Omental fat pad (tissue), 4 donors: ENCODE measurements around the gene MAPK1IP1L. TPM values are rescaled to one million over a fixed set of nuclear protein-coding genes. Genes with fewer than 3 reads are reported as not detected.

ENCODE experiments used
- ATAC-seq: fragments of 150-250 bp; one replicate; pipeline ENCODE4 v1.9.1; 2016; ENCODE audit warnings: mild to moderate bottlenecking, moderate library complexity; ENCODE audit not compliant: low FRiP score
- DNase-seq: peaks from one replicate; pipeline ENCODE4 v3.0.0-alpha.2; 2019; ENCODE audit warnings: low spot score
- CTCF ChIP-seq, 3 donors: fragments of 450-650 bp; IDR thresholded peaks; one replicate each; pipeline ENCODE4 v1.5.1; 2016 to 2017; ENCODE audit warnings: antibody characterized with exemption in 3 of 3, mild to moderate bottlenecking in 3 of 3, moderate library complexity in 2 of 3
- total RNA-seq, 4 donors: library from RNA; depleted of rRNA; stranded (reverse); fragments of >200 nt; gene quantifications; one replicate each; pipeline ENCODE4 v1.1.0, GENCODE V29; 2016

The MAPK1IP1L gene
- total RNA-seq, 4 donors from 2014 or later: 32.5 to 81.3 (median 68.8) TPM

GRCh38 chr14:55084401-55085059 lies 33.1 kb downstream of the MAPK1IP1L start:
- no peak for ATAC-seq
- no peak for DNase-seq
- no peak for TF ChIP-seq CTCF (IDR thresholded peaks at IDR 0.05)

- no peak for ATAC-seq
- TF ChIP-seq CTCF (IDR thresholded peaks at IDR 0.05): no peak
- no peak for DNase-seq
Measured at GRCh38 chr14:55085060-55085660, 33.7 kb downstream of the MAPK1IP1L start.

- DNase-seq: peak; percentile 18
- ATAC-seq: no peak
Measured at GRCh38 chr14:55086938-55087337, 35.5 kb downstream of the MAPK1IP1L start.

GRCh38 chr14:55088356-55088755 lies 36.9 kb downstream of the MAPK1IP1L start:
- ATAC-seq (no peak), DNase-seq (no peak)
- TF ChIP-seq CTCF (IDR thresholded peaks at IDR 0.05): no peak

More at GRCh38 chr14:55086938-55087337, 35.5 kb downstream of the MAPK1IP1L start:
- TF ChIP-seq CTCF (IDR thresholded peaks at IDR 0.05): no peak

- DNase-seq: no peak
- no peak for TF ChIP-seq CTCF (IDR thresholded peaks at IDR 0.05)
- ATAC-seq: no peak
Measured at GRCh38 chr14:55092341-55092740, 40.9 kb downstream of the MAPK1IP1L start.

- no peak for ATAC-seq
- TF ChIP-seq CTCF (IDR thresholded peaks at IDR 0.05): no peak
- peak; percentile 1 for DNase-seq
Measured at GRCh38 chr14:55094292-55095157, 43.1 kb downstream of the MAPK1IP1L start.
